Liver (tissue), 9 donors: ENCODE data around the gene TCF7L1. TPM values are rescaled to one million over a fixed set of nuclear protein-coding genes. Genes with fewer than 3 reads are reported as not detected.
"Not testable (repeated sequence)": the region's sequence is repeated elsewhere in the genome, so short reads cannot be mapped to it uniquely, and the experiment has no call there.

Experiments used
- DNase-seq: peaks from one replicate; pipeline ENCODE4 v3.0.0-alpha.2; 2017; ENCODE audit warnings: low spot score
- H3K27ac ChIP-seq, 2 donors: one replicate each; pipeline ENCODE4 v1.7.0; 2013; ENCODE audit warnings: inconsistent platforms in 2 of 2, low read length in 2 of 2, control low read depth in 1 of 2, low read depth in 1 of 2, mild to moderate bottlenecking in 1 of 2
- H3K27me3 ChIP-seq, 4 donors: one replicate each; pipeline versions ENCODE4 v1.6.1 to v1.7.0; 2013; ENCODE audit warnings: low read length in 3 of 4, inconsistent platforms in 1 of 4, mild to moderate bottlenecking in 1 of 4, moderate library complexity in 1 of 4; ENCODE audit not compliant: control insufficient read depth in 4 of 4, insufficient read depth in 4 of 4
- H3K36me3 ChIP-seq, 4 donors: one replicate each; pipeline versions ENCODE4 v1.6.1 to v1.7.0; 2013; ENCODE audit warnings: low read length in 3 of 4, mild to moderate bottlenecking in 3 of 4, low read depth in 1 of 4, moderate library complexity in 1 of 4; ENCODE audit not compliant: control insufficient read depth in 4 of 4, insufficient read depth in 3 of 4
- H3K4me1 ChIP-seq, 4 donors: one replicate each; pipeline versions ENCODE4 v1.6.1 to v1.7.0; 2013; ENCODE audit warnings: low read length in 3 of 4, mild to moderate bottlenecking in 3 of 4, moderate library complexity in 1 of 4; ENCODE audit not compliant: control insufficient read depth in 4 of 4, insufficient read depth in 4 of 4
- H3K4me3 ChIP-seq, 3 donors: one replicate each; pipeline versions ENCODE4 v1.6.1 to v1.7.0; 2013; ENCODE audit warnings: low read length in 3 of 3, control low read depth in 1 of 3, low read depth in 1 of 3, mild to moderate bottlenecking in 1 of 3
- H3K9ac ChIP-seq, 2 donors: one replicate each; pipeline ENCODE4 v1.7.0; 2013; ENCODE audit warnings: low read length in 2 of 2, mild to moderate bottlenecking in 2 of 2, moderate library complexity in 2 of 2, control low read depth in 1 of 2, low read depth in 1 of 2
- H3K9me3 ChIP-seq, 4 donors: one replicate each; pipeline versions ENCODE4 v1.6.1 to v1.7.0; 2013; ENCODE audit warnings: low read length in 3 of 4; ENCODE audit not compliant: control insufficient read depth in 4 of 4
- FOXA1 ChIP-seq: IDR thresholded peaks from 2 replicates; pipeline ENCODE4 v1.6.1; 2016; ENCODE audit warnings: antibody characterized with exemption
- FOXA2 ChIP-seq: IDR thresholded peaks from 2 replicates; pipeline ENCODE4 v1.6.1; 2016; ENCODE audit warnings: antibody characterized with exemption
- GABPA ChIP-seq, 2 donors: IDR thresholded peaks in 1 of 2; conservative IDR thresholded peaks in 1 of 2; 2 replicates each; pipeline ENCODE4 v1.6.1; 2016; ENCODE audit warnings: antibody characterized with exemption in 2 of 2, mild to moderate bottlenecking in 1 of 2, moderate library complexity in 1 of 2
- MAX ChIP-seq: IDR thresholded peaks from 2 replicates; pipeline ENCODE4 v1.6.1; 2016; ENCODE audit warnings: antibody characterized with exemption
- NR2F2 ChIP-seq: IDR thresholded peaks from 2 replicates; pipeline ENCODE4 v1.6.1; 2016; ENCODE audit warnings: antibody characterized with exemption
- RAD21 ChIP-seq, 2 donors: IDR thresholded peaks; 2 replicates each; pipeline ENCODE4 v1.6.1; 2016; ENCODE audit warnings: antibody characterized with exemption in 2 of 2, mild to moderate bottlenecking in 2 of 2
- TAF1 ChIP-seq: conservative IDR thresholded peaks from 2 replicates; pipeline ENCODE4 v1.6.1; 2016; ENCODE audit warnings: antibody characterized with exemption, mild to moderate bottlenecking
- YY1 ChIP-seq: IDR thresholded peaks from 2 replicates; pipeline ENCODE4 v1.6.1; 2016; ENCODE audit warnings: antibody characterized with exemption, mild to moderate bottlenecking
- ZBTB33 ChIP-seq: IDR thresholded peaks from 2 replicates; pipeline ENCODE4 v1.6.1; 2016; ENCODE audit warnings: antibody characterized with exemption
- WGBS: extraction: QIAGEN DNeasy Blood & Tissue Kit; methylation state at CpG from one replicate; pipeline ENCODE4 v1.1.7; 2013; 5-methylcytosine and 5-hydroxymethylcytosine counted together
- polyA plus RNA-seq, 2 donors: library from polyadenylated mRNA; stranded (reverse) in 1 of 2; unstranded in 1 of 2; fragments of 200-250 nt in 1 of 2; fragments of >200 nt in 1 of 2; fragmentation: Nextera tagmentation in 1 of 2; extraction: Ambion mirVana in 1 of 2; gene quantifications; one replicate each; pipeline versions ENCODE4 v1.2.1 to v1.2.3, GENCODE V29; 2013 to 2015
- total RNA-seq, 2 donors: library from RNA; depleted of rRNA; stranded (reverse); fragments of >200 nt; gene quantifications; one replicate each; pipeline ENCODE4 v1.2.3, GENCODE V29; 2014
- TF ChIP-seq, protein P1 (sequence below): IDR thresholded peaks from 2 replicates; pipeline ENCODE4 v1.6.1; 2016; ENCODE audit warnings: antibody characterized with exemption
- donor health status: healthy.
- donor health status: healthy.
- donor health status: healthy.
- donor health status: healthy.
- donor health status: healthy.

Gene TCF7L1
- total and polyA plus RNA-seq, 4 donors, result 1.6 to 6.0 (median 4.8) TPM

- H3K27me3 ChIP-seq, result no peaks in the 10 kb centered on the region
Measured at GRCh38 chr2:85329181-85329651, 196.0 kb downstream of the TCF7L1 start.

GRCh38 chr2:85329701-85330100, 196.5 kb downstream of the TCF7L1 start:
- not testable (repeated sequence) for H3K27me3 ChIP-seq, H3K27ac ChIP-seq, H3K4me3 ChIP-seq, H3K9ac ChIP-seq, H3K9me3 ChIP-seq, DNase-seq, H3K36me3 ChIP-seq
- 95% methylated on average over 3 of the region's 3 CpGs for WGBS
- H3K4me1 ChIP-seq, result peaks cover 0 to 34% (median 20%) of the 10 kb centered on the region in 4 donors

More at GRCh38 chr2:85329181-85329651, 196.0 kb downstream of the TCF7L1 start:
- Histone ChIP-seq H3K4me3 (no peak overlapping the region), H3K9me3 (no peaks in the 10 kb centered on the region), H3K27ac (no peak overlapping the region), H3K36me3 (no peaks in the 10 kb centered on the region), H3K4me1 (peaks cover 0 to 39% (median 25%) of the 10 kb centered on the region in 4 donors), H3K9ac (no peak overlapping the region)
- TF ChIP-seq FOXA1, result no peak
- TF ChIP-seq FOXA2, result no peak
- TF ChIP-seq TAF1, result no peak
- no peak for DNase-seq

GRCh38 chr2:85330839-85331636, 197.8 kb downstream of the TCF7L1 start:
- TF ChIP-seq FOXA1 (no peak), NR2F2 (no peak), YY1 (no peak), RAD21 (IDR thresholded peaks at IDR 0.05) (no peak), ZBTB33 (no peak), FOXA2 (no peak), MAX (no peak), GABPA (IDR thresholded peaks at IDR 0.05 in 1 of 2, conservative IDR thresholded peaks at IDR 0.05 in 1 of 2) (no peak)
- TF ChIP-seq, protein P1, sequence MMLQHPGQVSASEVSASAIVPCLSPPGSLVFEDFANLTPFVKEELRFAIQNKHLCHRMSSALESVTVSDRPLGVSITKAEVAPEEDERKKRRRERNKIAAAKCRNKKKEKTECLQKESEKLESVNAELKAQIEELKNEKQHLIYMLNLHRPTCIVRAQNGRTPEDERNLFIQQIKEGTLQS, result no peak
- no peaks in the 10 kb centered on the region for H3K36me3 ChIP-seq
- no peak overlapping the region for H3K4me3 ChIP-seq
- no peaks in the 10 kb centered on the region for H3K9me3 ChIP-seq
- no peak for DNase-seq
- no peak overlapping the region for H3K27ac ChIP-seq
- H3K27me3 ChIP-seq, result no peaks in the 10 kb centered on the region
- 88% methylated on average over 13 of the region's 13 CpGs for WGBS
- no peak overlapping the region for H3K9ac ChIP-seq
- H3K4me1 ChIP-seq, result peaks cover 0 to 21% (median 8%) of the 10 kb centered on the region in 4 donors

DNA sequence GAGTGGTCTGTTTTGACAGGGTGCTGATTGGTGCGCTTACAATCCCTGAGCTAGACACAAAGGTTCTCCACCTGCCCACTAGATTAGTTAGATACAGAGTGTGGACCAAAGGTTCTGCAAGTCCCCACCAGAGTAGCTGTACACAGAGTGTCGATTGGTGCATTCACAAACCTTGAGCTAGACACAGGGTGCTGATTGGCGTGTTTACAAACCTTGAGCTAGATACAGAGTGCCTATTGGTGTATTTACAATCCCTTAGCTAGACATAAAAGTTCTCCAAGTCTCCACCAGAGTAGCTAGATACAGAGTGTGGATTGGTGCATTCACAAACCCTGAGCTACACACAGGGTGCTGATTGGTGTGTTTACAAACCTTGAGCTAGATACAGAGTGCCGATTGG, 200.7 kb downstream of the TCF7L1 start:
- not testable (repeated sequence) for H3K4me3 ChIP-seq, DNase-seq, H3K36me3 ChIP-seq, H3K4me1 ChIP-seq, H3K9ac ChIP-seq, H3K27me3 ChIP-seq, H3K27ac ChIP-seq, H3K9me3 ChIP-seq
- 92% methylated on average over 4 of the region's 4 CpGs for WGBS
